HepG2 (cell line): ENCODE data around the gene COPS7A. TPM values are rescaled to one million over a fixed set of nuclear protein-coding genes. Genes with fewer than 3 reads are reported as not detected.
A peak's percentile ranks its signal among the peaks of the same experiment; 100 is the strongest.

ENCODE experiments used
- AKAP8 ChIP-seq: sonication (generic); formaldehyde crosslinking; IDR thresholded peaks from 2 replicates; pipeline ENCODE4 v1.5.1; 2020; ENCODE audit warnings: mild to moderate bottlenecking, missing genetic modification reagents
- ARNTL ChIP-seq: sonication (generic); formaldehyde crosslinking; IDR thresholded peaks from 2 replicates; pipeline ENCODE4 v1.4.0; 2020; ENCODE audit warnings: mild to moderate bottlenecking, missing genetic modification reagents
- DDIT3 ChIP-seq: sonication (generic); formaldehyde crosslinking; IDR thresholded peaks from 2 replicates; pipeline ENCODE4 v1.4.0; 2020; ENCODE audit warnings: mild to moderate bottlenecking, missing genetic modification reagents
- ELF1 ChIP-seq: sonication (generic); formaldehyde crosslinking; IDR thresholded peaks from 2 replicates; pipeline ENCODE4 v1.4.0; 2020; ENCODE audit warnings: missing genetic modification reagents
- FOSL2 ChIP-seq: sonication (generic); formaldehyde crosslinking; IDR thresholded peaks from 2 replicates; pipeline ENCODE4 v1.4.0; 2020; ENCODE audit warnings: missing genetic modification reagents
- FOXP1 ChIP-seq, 2 experiments: fragments of 450-650 bp in 1 of 2; IDR thresholded peaks; 2 replicates each; pipeline ENCODE4 v1.6.1; 2017 to 2018; ENCODE audit warnings: antibody characterized with exemption in 1 of 2
- HDAC1 ChIP-seq: sonication (generic); formaldehyde crosslinking; IDR thresholded peaks from 2 replicates; pipeline ENCODE4 v1.5.1; 2020; ENCODE audit warnings: mild to moderate bottlenecking, missing genetic modification reagents
- HNF4A ChIP-seq: sonication (generic); formaldehyde crosslinking; IDR thresholded peaks from 2 replicates; pipeline ENCODE4 v1.4.0; 2020; ENCODE audit warnings: missing genetic modification reagents
- HNF4G ChIP-seq, 2 experiments: sonication (generic) in 1 of 2; formaldehyde crosslinking in 1 of 2; IDR thresholded peaks; 2 replicates each; pipeline versions ENCODE4 v1.4.0 to v1.6.1; 2011 to 2020; ENCODE audit warnings: borderline replicate concordance in 2 of 2, low read depth in 2 of 2, mild to moderate bottlenecking in 2 of 2, low read length in 1 of 2, missing genetic modification reagents in 1 of 2, moderate library complexity in 1 of 2
- HNRNPLL ChIP-seq: fragments of 200-400 bp; formaldehyde crosslinking; IDR thresholded peaks from 2 replicates; pipeline ENCODE4 v1.6.1; 2017; ENCODE audit warnings: mild to moderate bottlenecking, low read depth, low read length; ENCODE audit not compliant: poor library complexity, severe bottlenecking
- LCORL ChIP-seq, 2 experiments: fragments of 450-650 bp in 1 of 2; sonication (generic) in 1 of 2; formaldehyde crosslinking in 1 of 2; IDR thresholded peaks; 2 replicates each; pipeline versions ENCODE4 v1.5.0 to v1.6.1; 2017 to 2020; ENCODE audit warnings: antibody characterized with exemption in 1 of 2, missing genetic modification reagents in 1 of 2
- MLX ChIP-seq: IDR thresholded peaks from 2 replicates; pipeline ENCODE4 v1.6.1; 2016
- MYPOP ChIP-seq: sonication (generic); formaldehyde crosslinking; IDR thresholded peaks from 2 replicates; pipeline ENCODE4 v1.8.1; 2023; ENCODE audit warnings: mild to moderate bottlenecking, moderate library complexity, missing genetic modification reagents
- PHB2 ChIP-seq: fragments of 450-650 bp; IDR thresholded peaks from 2 replicates; pipeline ENCODE4 v1.6.1; 2018; ENCODE audit not compliant: partially characterized antibody
- PLSCR1 ChIP-seq: sonication (generic); formaldehyde crosslinking; IDR thresholded peaks from 2 replicates; pipeline ENCODE4 v1.5.0; 2020; ENCODE audit warnings: missing genetic modification reagents, mild to moderate bottlenecking, borderline replicate concordance
- REPIN1 ChIP-seq: sonication (generic); formaldehyde crosslinking; IDR thresholded peaks from 2 replicates; pipeline ENCODE4 v1.8.0; 2022; ENCODE audit warnings: missing genetic modification reagents, low read depth, mild to moderate bottlenecking, borderline replicate concordance
- SAP130 ChIP-seq: IDR thresholded peaks from 2 replicates; pipeline ENCODE4 v1.6.1; 2016; ENCODE audit warnings: low read depth
- SRY ChIP-seq: sonication (generic); formaldehyde crosslinking; IDR thresholded peaks from 2 replicates; pipeline ENCODE4 v1.8.0; 2022; ENCODE audit warnings: mild to moderate bottlenecking, missing genetic modification reagents
- TAF1 ChIP-seq: sonication (generic); formaldehyde crosslinking; IDR thresholded peaks from 2 replicates; pipeline ENCODE4 v1.4.0; 2020; ENCODE audit warnings: missing genetic modification reagents
- TBX2 ChIP-seq: sonication (generic); formaldehyde crosslinking; IDR thresholded peaks from 2 replicates; pipeline ENCODE4 v1.5.0; 2020; ENCODE audit warnings: missing genetic modification reagents, mild to moderate bottlenecking, borderline replicate concordance
- U2AF1 ChIP-seq: fragments of 200-400 bp; formaldehyde crosslinking; optimal IDR thresholded peaks from 2 replicates; pipeline ENCODE3; 2017; ENCODE audit warnings: mild to moderate bottlenecking, low read depth, low read length
- ZMYM3 ChIP-seq: sonication (generic); formaldehyde crosslinking; IDR thresholded peaks from 2 replicates; pipeline ENCODE4 v1.5.1; 2020; ENCODE audit warnings: mild to moderate bottlenecking, missing genetic modification reagents
- ZNF292 ChIP-seq: sonication (generic); formaldehyde crosslinking; IDR thresholded peaks from 2 replicates; pipeline ENCODE4 v1.8.1; 2022; ENCODE audit warnings: mild to moderate bottlenecking, low read depth, missing genetic modification reagents, borderline replicate concordance
- ZNF460 ChIP-seq: sonication (generic); formaldehyde crosslinking; IDR thresholded peaks from 2 replicates; pipeline ENCODE4 v1.5.1; 2020; ENCODE audit warnings: missing genetic modification reagents, mild to moderate bottlenecking, borderline replicate concordance
- polyA plus RNA-seq, 8 experiments: library from polyadenylated mRNA; depleted of rRNA in 3 of 8; stranded (reverse) in 7 of 8; unstranded in 1 of 8; fragments of >200 nt; fragmentation: Illumina TruSeq in 4 of 8; extraction: Trizol in 4 of 8; gene quantifications; 2 replicates each; pipeline versions ENCODE4 v1.2.1 to v1.2.3, GENCODE V29; 2011 to 2016; ENCODE audit warnings: low read depth in 4 of 8, missing spikeins in 1 of 8, mixed read lengths in 1 of 8; ENCODE audit not compliant: insufficient read depth in 1 of 8
- total RNA-seq, 5 experiments: library from RNA; depleted of rRNA; stranded (reverse); fragments of >200 nt; fragmentation: Illumina TruSeq; extraction: Trizol; gene quantifications; 2 replicates each; pipeline ENCODE4 v1.2.3, GENCODE V29; 2016; ENCODE audit warnings: low read depth in 1 of 5
- TF ChIP-seq, protein P1 (sequence below): IDR thresholded peaks from 2 replicates; pipeline ENCODE4 v1.6.1; 2012; ENCODE audit warnings: inconsistent platforms

Gene COPS7A
- total and polyA plus RNA-seq, 2 of the 13 experiments (the other 11 are each of a cell fraction or from before 2014, with no cell fraction given), result 40.0 to 73.6 TPM

GRCh38 chr12:6779708-6780432 is 56.0 kb downstream of the COPS7A start (continued):
- TF ChIP-seq, protein P1, sequence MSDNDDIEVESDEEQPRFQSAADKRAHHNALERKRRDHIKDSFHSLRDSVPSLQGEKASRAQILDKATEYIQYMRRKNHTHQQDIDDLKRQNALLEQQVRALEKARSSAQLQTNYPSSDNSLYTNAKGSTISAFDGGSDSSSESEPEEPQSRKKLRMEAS, result peak; percentile 89
- TF ChIP-seq ARNTL, result peak; percentile 77; the same call in 1 of the 2 replicates
- 0 out of 2 replicates have a peak, but pooled peaks have one; percentile 12 for TF ChIP-seq MYPOP
- peak; percentile 44; the same call in 1 of the 2 replicates for TF ChIP-seq TBX2 (CRISPR knock-in tag)
- no peak for TF ChIP-seq TAF1 (CRISPR knock-in tag)
- no peak for TF ChIP-seq SRY
- TF ChIP-seq LCORL (IDR thresholded peaks at IDR 0.05), result no peak
- TF ChIP-seq LCORL (CRISPR knock-in tag; IDR thresholded peaks at IDR 0.05), result peak; percentile 73; the same call in 1 of the 2 replicates
- 0 out of 2 replicates have a peak, but pooled peaks have one; percentile 56 for TF ChIP-seq AKAP8 (CRISPR knock-in tag)
- TF ChIP-seq PHB2, result no peak
- TF ChIP-seq ZMYM3 (CRISPR knock-in tag), result peak; percentile 13; the same call in 1 of the 2 replicates
- TF ChIP-seq HNRNPLL, result no peak
- TF ChIP-seq ELF1 (CRISPR knock-in tag), result no peak
- TF ChIP-seq ZNF292 (CRISPR knock-in tag), result no peak
- peak; percentile 29; the same call in 1 of the 2 replicates for TF ChIP-seq FOSL2 (CRISPR knock-in tag)
- 0 out of 2 replicates have a peak, but pooled peaks have one; percentile 20 for TF ChIP-seq MLX (CRISPR knock-in tag)
- peak; percentile 89 for TF ChIP-seq HNF4G (IDR thresholded peaks at IDR 0.05; ENCODE audit: borderline replicate concordance, low read depth, low read length)
- 0 out of 2 replicates have a peak, but pooled peaks have one; percentile 38 for TF ChIP-seq HNF4G (CRISPR knock-in tag; IDR thresholded peaks at IDR 0.05; ENCODE audit: borderline replicate concordance, low read depth)
- peak; percentile 53; the same call in 1 of the 2 replicates for TF ChIP-seq SAP130 (CRISPR knock-in tag)
- peak; percentile 64; the same call in 1 of the 2 replicates for TF ChIP-seq HDAC1
- no peak for TF ChIP-seq ZNF460 (CRISPR knock-in tag)
- TF ChIP-seq HNF4A (CRISPR knock-in tag), result peak; percentile 89
- no peak for TF ChIP-seq FOXP1 (IDR thresholded peaks at IDR 0.05)
- no peak for TF ChIP-seq FOXP1 (CRISPR knock-in tag; IDR thresholded peaks at IDR 0.05)
- TF ChIP-seq REPIN1 (CRISPR knock-in tag), result 0 out of 2 replicates have a peak, but pooled peaks have one; percentile 36
- no peak for TF ChIP-seq U2AF1
- no peak for TF ChIP-seq DDIT3 (CRISPR knock-in tag)
- no peak for TF ChIP-seq PLSCR1 (CRISPR knock-in tag)
